ENCODE results near the gene RSKR. TPM values are rescaled to one million over a fixed set of nuclear protein-coding genes. Genes with fewer than 3 reads are reported as not detected.

The RSKR gene
- polyA plus RNA-seq, 1 experiment = 4.8 TPM

DNA sequence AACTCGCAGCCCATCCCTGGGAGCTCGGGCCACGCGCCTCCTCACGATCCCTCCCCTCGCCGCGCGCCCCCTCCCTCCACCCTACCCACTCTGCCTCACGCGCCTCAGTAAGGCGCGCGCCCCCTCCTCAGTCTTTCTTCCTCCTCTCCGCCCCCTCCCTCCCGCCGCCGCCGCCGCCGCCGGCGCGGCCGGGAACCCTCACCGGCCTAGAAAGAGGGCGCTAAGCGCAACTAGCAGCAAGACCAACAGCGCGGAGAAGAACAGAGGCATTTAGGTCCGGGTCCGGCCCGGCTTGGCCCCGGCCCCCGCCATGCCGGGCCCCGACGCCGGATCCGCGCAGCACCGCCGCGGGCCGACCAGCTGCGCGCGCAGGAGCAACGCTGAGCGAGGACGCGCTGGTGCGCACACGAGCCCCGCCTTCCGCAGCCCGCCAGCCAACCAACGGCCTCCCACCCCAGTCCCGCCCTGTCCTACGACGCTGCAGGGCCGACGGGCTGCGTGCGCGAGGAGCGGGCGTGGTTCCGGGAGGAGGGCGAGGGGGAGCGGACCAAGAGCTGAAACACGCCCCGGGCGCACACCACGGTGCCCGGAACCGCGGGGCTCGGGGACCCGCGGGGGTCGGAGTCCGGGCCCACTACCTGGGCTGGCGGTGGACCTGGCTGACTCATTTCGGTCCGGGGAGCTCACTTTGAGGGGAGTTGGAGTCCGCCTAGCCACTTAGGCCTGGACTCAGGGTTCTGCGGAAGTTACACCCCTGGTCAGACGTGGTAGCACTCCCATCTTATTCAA is 31.0 kb upstream of the RSKR start, which contains the start of gene BLTP2:
Gene BLTP2, minus strand, starts transcription at position 372 of the 789 bp plus-strand sequence. Its CDS starts 102 bp downstream, at position 270.
- ChIA-PET CTCF (interaction anchor here (0.7 to 4.1 kb wide), 7 partner anchors 22 to 105 kb away, joined by 3 to 27 read pairs (median 4); partner anchors contain the start of gene TLCD1), POLR2A (interaction anchor here (0.6 to 1.1 kb wide), 3 partner anchors 13 to 1989 kb away, joined by 3 to 4 read pairs (median 3); no protein-coding TSS in a partner anchor)
- Histone ChIP-seq H3K4me3 (ENCODE audit: low read depth, low read length) (peak within 1 kb of the TSS; percentile 90), H3K27me3 (ENCODE audit: control insufficient read depth, insufficient read depth, low read length) (no peaks in the 10 kb centered on the region), H3K36me3 (ENCODE audit: control insufficient read depth, insufficient read depth, low read length) (peaks cover 15% of the 10 kb centered on the region)
- peak; percentile 65 for DNase-seq (ENCODE audit: low read depth)
- TF ChIP-seq, protein P1, sequence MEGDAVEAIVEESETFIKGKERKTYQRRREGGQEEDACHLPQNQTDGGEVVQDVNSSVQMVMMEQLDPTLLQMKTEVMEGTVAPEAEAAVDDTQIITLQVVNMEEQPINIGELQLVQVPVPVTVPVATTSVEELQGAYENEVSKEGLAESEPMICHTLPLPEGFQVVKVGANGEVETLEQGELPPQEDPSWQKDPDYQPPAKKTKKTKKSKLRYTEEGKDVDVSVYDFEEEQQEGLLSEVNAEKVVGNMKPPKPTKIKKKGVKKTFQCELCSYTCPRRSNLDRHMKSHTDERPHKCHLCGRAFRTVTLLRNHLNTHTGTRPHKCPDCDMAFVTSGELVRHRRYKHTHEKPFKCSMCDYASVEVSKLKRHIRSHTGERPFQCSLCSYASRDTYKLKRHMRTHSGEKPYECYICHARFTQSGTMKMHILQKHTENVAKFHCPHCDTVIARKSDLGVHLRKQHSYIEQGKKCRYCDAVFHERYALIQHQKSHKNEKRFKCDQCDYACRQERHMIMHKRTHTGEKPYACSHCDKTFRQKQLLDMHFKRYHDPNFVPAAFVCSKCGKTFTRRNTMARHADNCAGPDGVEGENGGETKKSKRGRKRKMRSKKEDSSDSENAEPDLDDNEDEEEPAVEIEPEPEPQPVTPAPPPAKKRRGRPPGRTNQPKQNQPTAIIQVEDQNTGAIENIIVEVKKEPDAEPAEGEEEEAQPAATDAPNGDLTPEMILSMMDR (IDR thresholded peaks at IDR 0.05; ENCODE audit: insufficient read depth, low read depth, low read length) = no peak

DNA sequence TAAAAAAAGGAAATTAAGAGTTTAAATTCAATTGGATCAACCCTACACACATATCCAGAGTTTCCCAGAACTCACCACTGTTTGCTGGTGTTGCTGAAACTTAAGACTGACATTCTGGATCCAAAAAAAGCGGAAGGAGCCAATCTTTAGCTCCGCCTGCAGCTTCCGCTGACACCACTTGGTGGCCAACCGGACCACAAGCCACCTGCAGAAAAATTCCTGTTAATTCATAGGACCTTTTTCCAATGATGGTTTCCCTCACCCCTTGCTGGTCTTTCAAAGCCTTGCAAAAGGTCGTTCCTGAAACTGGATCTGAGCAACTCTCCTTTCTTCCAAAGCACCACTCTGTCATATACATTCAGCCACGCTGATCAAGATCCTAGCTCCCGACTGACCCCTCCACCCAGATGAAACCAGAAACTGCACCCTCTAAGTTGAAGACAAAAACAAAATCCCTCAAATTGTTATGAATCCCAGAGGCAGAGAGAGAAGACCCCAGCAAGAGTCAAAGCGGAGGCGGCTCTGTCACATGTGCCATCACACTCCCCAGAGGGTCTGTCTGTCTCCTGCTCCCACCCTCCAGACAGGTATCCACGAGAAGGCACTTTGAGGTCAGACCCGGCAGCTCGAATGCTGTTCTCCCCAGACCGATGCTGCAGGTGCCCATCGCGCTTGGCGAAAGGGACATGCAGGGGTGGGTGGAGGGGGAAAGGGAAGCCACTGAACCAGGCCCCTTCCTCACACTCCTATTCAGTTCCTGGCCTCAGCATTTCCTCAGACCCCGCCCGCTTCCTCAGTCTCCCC is 30.2 kb upstream of the RSKR start:
- ChIA-PET POLR2A (interaction anchor here (1.1 kb wide), 1 partner anchor 67 kb away, joined by 3 read pairs; no protein-coding TSS in a partner anchor), CTCF (interaction anchor here (0.9 to 4.1 kb wide), 14 partner anchors 9 to 473 kb away, joined by 3 to 27 read pairs (median 4); partner anchors contain the start of genes PIGS, SDF2, SUPT6H and TLCD1)
- DNase-seq (ENCODE audit: low read depth) = no peak
- H3K4me3 ChIP-seq (ENCODE audit: low read depth, low read length) = peak overlapping the region; percentile 90
- no peaks in the 10 kb centered on the region for H3K27me3 ChIP-seq (ENCODE audit: control insufficient read depth, insufficient read depth, low read length)
- H3K36me3 ChIP-seq (ENCODE audit: control insufficient read depth, insufficient read depth, low read length) = peaks cover 20% of the 10 kb centered on the region
- TF ChIP-seq, protein P1 (IDR thresholded peaks at IDR 0.05; ENCODE audit: insufficient read depth, low read depth, low read length) = peak; percentile 57

DNA sequence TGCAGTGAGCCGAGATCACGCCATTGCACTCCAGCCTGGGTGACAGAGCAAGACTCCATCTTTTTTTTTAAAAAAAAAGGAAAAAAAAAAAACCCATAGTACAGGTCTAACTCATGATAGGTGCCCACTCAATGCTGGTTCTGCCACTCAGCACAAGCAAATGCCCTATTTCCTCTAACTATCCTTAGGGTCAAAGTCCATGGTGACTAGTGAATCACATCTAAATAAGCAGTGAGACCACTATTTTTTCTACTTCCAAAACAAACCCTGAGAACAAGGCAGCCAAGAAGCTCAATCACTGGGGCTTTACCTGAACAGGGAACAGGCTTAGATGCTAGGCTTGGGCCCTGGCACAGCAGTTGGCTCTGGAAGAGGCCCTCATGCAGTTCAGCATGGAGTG is 27.6 kb upstream of the RSKR start:
- TF ChIP-seq, protein P1 (IDR thresholded peaks at IDR 0.05; ENCODE audit: insufficient read depth, low read depth, low read length) = no peak
- ChIA-PET CTCF (interaction anchor here (1.2 to 4.1 kb wide), 2 partner anchors 30 to 147 kb away, joined by 3 to 27 read pairs; no protein-coding TSS in a partner anchor), POLR2A (no interaction called here)
- H3K27me3 ChIP-seq (ENCODE audit: control insufficient read depth, insufficient read depth, low read length) = no peaks in the 10 kb centered on the region
- DNase-seq (ENCODE audit: low read depth) = no peak
- no peak overlapping the region for H3K4me3 ChIP-seq (ENCODE audit: low read depth, low read length)
- peaks cover 32% of the 10 kb centered on the region for H3K36me3 ChIP-seq (ENCODE audit: control insufficient read depth, insufficient read depth, low read length)

DNA sequence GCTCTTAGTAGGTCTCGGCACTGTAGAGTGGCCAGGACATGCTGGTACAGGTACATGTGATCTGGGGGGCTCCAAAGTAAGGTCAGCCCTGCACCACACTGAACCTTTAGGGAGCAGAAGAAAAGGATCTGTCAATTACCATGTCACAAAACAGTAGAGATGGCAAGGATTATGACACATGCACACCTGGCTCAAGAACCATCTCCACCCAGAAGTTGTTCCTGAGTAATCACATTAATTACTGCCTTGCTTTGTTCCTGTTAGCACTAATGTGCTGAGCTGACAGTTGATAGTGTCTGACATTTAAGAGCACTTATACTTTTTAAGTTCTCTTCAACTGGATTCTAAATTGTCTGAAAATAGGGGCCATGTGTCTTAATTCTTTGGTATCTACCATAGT is 21.5 kb upstream of the RSKR start:
- CTCF ChIA-PET = interaction anchor here (1.5 to 1.8 kb wide), 2 partner anchors 9 to 22 kb away, joined by 4 to 5 read pairs; no protein-coding TSS in a partner anchor
- POLR2A ChIA-PET = no interaction called here
- no peak for DNase-seq (ENCODE audit: low read depth)
- TF ChIP-seq, protein P1 (IDR thresholded peaks at IDR 0.05; ENCODE audit: insufficient read depth, low read depth, low read length) = no peak
- Histone ChIP-seq H3K4me3 (ENCODE audit: low read depth, low read length) (no peak overlapping the region), H3K36me3 (ENCODE audit: control insufficient read depth, insufficient read depth, low read length) (peaks cover 56% of the 10 kb centered on the region), H3K27me3 (ENCODE audit: control insufficient read depth, insufficient read depth, low read length) (no peaks in the 10 kb centered on the region)
